Cardiac fibroblast (primary cell): ENCODE results near the gene SUV39H2.
"Not testable (repeated sequence)": the region's sequence is repeated elsewhere in the genome, so short reads cannot be mapped to it uniquely, and the experiment has no call there.

Source experiments
- DNase-seq, 2 donors: peaks; one replicate each; pipeline versions ENCODE4 v3.0.0 to v3.0.0-alpha.2; 2010; ENCODE audit warnings: low read depth in 2 of 2
- H3K4me3 ChIP-seq, 2 donors: replicated peaks in 1 of 2; 1 replicate in 1 of 2; 2 replicates in 1 of 2; pipeline ENCODE4 v1.5.1; 2011; ENCODE audit warnings: low read depth in 2 of 2, low read length in 2 of 2, mild to moderate bottlenecking in 2 of 2, moderate library complexity in 1 of 2
- TF ChIP-seq, protein P1 (sequence below): IDR thresholded peaks from one replicate; pipeline ENCODE4 v1.5.1; 2011; ENCODE audit warnings: low read depth, mild to moderate bottlenecking, low read length, inconsistent platforms

Gene SUV39H2

GRCh38 chr10:14891151-14891550 is 12.5 kb downstream of the SUV39H2 start:
- no peak for DNase-seq
- TF ChIP-seq, protein P1, sequence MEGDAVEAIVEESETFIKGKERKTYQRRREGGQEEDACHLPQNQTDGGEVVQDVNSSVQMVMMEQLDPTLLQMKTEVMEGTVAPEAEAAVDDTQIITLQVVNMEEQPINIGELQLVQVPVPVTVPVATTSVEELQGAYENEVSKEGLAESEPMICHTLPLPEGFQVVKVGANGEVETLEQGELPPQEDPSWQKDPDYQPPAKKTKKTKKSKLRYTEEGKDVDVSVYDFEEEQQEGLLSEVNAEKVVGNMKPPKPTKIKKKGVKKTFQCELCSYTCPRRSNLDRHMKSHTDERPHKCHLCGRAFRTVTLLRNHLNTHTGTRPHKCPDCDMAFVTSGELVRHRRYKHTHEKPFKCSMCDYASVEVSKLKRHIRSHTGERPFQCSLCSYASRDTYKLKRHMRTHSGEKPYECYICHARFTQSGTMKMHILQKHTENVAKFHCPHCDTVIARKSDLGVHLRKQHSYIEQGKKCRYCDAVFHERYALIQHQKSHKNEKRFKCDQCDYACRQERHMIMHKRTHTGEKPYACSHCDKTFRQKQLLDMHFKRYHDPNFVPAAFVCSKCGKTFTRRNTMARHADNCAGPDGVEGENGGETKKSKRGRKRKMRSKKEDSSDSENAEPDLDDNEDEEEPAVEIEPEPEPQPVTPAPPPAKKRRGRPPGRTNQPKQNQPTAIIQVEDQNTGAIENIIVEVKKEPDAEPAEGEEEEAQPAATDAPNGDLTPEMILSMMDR = no peak
- H3K4me3 ChIP-seq = no peak overlapping the region

GRCh38 chr10:14904316-14904732 is 25.7 kb downstream of the SUV39H2 start:
- peak; percentile 53 to 55 for DNase-seq
- H3K4me3 ChIP-seq = no peak overlapping the region
- TF ChIP-seq, protein P1 = peak; percentile 55

- DNase-seq = no peak
- TF ChIP-seq, protein P1 = no peak
- H3K4me3 ChIP-seq = no peak overlapping the region
Measured at GRCh38 chr10:14904864-14905263, 26.2 kb downstream of the SUV39H2 start.

- no peak overlapping the region for H3K4me3 ChIP-seq
- TF ChIP-seq, protein P1 = no peak
- DNase-seq = no peak
Measured at GRCh38 chr10:14905890-14906289, 27.2 kb downstream of the SUV39H2 start.

- no peak overlapping the region for H3K4me3 ChIP-seq
- TF ChIP-seq, protein P1 = no peak
- DNase-seq = no peak
Measured at GRCh38 chr10:14906765-14907164, 28.1 kb downstream of the SUV39H2 start.

DNA sequence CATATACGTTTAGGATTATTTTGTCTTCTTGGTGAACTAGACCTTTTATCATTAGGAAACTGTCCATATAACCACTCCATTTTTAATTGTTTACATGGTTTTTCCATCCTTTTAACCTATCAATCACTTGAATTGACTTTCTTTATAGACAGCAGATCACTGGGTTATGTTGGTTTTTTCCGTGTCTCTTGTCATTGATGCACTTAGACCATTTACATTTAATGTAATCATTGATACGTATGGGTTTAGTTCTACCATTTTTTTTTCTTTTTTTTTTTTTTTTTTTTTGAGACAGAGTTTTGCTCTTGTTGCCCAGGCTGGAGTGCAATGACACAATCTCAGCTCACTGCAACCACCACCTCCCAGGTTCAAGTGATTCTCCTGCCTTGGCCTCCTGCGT is 28.9 kb downstream of the SUV39H2 start:
- not testable (repeated sequence) for H3K4me3 ChIP-seq, DNase-seq

DNA sequence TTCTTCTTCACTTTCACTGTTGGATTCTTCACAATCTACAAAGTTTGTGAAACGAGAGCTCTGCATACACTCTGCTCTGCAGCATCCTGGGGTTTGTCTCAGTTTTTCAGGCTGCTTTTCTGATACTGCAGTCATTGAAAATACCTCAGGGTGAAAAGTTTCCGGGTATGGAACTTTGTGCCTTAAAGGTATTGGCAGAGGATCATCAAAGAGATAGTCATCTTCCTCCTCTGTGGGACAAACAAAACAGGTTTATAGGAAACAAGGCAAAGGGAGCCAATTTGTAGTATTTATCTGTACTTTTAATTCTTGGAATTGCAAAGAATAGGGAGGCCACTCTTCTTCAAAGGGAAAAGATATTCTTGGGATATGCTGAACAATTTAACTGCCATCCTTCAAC is 30.4 kb downstream of the SUV39H2 start:
- no peak overlapping the region for H3K4me3 ChIP-seq
- TF ChIP-seq, protein P1 = no peak

More for the DNA sequence above, 30.4 kb downstream of the SUV39H2 start:
- no peak for DNase-seq
